HG02588 (cell line): ENCODE results near the gene GAB4.
"Not testable (repeated sequence)": the region's sequence is repeated elsewhere in the genome, so short reads cannot be mapped to it uniquely, and the experiment has no call there.

ENCODE experiments used
- ATAC-seq: cut with Tn5 transposase; IDR thresholded peaks from one replicate; pipeline ENCODE4 v1.9.1; 2021; ENCODE audit warnings: mild to moderate bottlenecking, moderate library complexity; ENCODE audit not compliant: unreplicated experiment

GAB4 gene

DNA sequence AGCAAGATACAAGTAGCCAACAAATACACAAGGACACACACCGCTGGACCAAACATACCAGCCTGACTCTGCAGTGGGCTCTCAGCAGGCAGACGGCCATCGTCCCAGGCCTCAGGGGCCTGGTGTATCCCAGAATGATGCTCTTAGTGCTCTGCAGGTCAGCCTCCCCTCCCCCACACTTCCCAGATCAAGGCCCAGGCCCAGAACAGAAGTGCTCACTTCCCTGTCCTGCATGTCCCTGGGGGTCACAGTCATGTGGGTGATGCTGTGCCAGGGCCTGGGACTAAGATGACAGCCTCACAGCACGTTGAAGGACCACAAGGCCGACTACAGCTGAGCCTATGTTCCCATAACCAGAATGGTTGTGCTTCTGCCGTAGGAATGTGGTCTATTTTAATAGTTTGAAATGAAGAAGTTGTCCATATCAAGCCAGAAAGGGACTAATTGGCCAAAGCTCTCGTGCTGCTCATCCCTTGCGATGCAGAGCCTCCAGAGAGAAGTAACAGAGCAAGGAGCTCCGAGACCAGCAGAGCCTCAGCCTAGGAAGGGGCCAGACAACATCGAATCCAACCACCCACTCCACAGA lies 48.6 kb downstream of the GAB4 start:
- no peak for ATAC-seq

DNA sequence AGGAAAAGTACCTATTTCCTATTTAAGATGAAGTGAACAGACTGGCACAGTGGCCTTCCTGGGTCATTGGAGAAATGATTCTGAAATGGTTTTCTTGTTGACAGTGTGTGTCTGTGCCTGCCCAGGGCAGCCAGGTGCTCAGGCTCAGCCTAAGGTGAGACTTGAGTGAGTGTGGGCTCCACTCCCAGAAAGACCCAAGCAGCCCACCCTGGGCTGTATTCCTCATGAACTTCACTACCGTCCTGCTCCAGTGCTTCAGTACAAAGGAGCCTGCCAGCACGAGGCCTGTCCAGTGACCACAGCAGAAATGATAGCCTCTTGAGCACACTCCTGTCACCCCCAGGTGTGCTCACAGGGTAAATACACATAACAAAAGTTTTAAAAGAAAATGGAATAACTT lies 49.5 kb downstream of the GAB4 start:
- no peak for ATAC-seq

DNA sequence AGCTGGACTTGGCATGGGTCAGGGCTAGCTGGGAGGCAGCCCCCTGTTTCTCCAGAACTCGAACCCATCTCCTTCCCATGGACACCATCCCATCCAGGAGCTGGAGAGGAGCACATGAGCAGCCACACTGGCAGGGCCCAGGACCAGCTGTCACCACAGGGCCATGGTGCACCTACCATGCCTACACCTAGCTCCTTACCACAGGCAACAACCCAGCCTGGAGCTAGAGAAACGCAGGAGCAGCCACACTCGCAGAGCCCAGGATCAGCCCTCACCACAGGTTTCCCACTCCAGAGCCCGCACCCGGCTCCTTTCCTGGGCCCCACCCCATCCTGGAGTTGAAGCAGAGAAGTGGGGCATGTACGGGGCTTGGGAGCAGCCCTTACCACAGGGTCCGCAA lies 50.2 kb downstream of the GAB4 start:
- no peak for ATAC-seq

DNA sequence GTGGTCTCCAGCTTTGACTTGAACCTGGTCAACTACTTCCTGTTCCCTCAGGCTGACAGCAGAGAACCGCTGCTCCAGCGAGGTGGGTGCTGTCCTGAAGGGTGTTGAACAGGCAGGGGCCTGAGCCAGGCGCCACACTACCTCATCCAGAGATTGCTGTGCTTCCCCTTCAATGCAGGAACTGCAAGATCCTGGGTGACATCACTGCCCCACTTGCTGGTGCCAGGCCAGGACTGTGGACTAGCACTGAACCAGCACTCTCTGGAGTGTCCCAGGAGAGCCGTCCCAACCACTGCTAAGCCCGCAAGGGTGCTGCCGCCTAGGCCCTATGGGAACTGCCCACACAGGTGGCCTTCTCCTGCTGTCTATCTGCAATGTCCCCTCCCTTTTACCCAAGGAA lies 51.7 kb downstream of the GAB4 start:
- ATAC-seq = no peak

DNA sequence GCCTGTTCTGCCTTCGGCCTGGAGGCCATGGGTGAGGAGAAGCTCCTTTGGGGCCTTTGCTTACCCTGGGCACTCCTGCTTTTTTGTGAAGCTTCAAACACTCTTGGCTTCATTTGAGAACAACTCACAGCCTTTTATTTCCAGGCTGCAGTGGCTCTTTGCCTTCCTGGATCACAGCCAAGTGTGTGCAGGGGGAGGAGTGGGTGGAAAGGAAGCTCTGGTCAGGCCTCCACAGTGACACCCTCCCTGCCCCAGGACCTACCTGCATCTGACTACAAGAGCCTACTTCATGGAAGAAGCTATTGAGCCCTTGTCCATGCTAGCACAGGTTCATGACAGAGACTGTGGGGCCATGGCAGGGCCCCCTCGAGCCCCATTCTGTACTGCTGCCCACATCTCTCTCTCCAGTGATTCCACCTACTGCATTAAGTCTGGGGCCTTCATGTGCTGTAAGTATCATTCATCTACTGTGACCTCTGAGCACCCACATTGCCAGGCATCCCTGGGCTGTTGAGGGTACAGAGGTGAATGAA lies 52.3 kb downstream of the GAB4 start:
- no peak for ATAC-seq

DNA sequence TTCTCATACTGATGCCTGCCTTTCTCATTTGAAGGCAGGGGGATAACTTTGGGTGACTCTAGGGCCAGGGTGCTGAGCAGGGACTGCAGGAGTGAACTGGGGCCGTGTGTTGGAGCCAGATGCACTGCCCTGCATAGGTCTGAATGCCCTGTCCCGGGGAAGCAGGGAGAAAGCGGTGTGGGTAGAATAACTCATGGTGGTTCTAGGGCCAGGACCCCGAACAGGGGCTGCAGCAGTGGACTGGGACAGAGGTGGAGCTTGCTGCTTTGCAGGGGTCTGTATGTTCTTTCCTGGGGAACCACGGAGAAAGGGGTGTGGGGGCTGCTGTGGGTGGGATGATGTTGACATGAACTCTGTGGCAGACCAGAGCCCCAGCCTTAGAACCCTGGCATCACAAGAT lies 52.9 kb downstream of the GAB4 start:
- ATAC-seq = no peak

DNA sequence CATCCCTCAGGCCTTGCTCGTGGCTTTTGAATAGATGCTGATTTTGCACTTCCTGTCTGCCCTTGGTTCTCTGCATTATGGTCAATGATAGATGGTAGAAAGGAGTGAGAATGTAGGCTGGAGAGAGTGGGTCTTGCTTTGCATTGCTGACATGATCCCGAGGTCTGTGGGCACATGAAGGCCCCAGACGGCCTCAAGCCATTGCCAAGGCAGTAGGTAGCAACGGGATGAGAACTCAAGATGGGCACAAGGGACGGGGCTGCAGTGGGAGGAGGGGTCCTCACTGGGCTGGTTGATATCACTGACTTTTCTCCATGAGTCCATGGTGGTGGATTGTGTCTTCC lies 54.0 kb downstream of the GAB4 start:
- no peak for ATAC-seq

DNA sequence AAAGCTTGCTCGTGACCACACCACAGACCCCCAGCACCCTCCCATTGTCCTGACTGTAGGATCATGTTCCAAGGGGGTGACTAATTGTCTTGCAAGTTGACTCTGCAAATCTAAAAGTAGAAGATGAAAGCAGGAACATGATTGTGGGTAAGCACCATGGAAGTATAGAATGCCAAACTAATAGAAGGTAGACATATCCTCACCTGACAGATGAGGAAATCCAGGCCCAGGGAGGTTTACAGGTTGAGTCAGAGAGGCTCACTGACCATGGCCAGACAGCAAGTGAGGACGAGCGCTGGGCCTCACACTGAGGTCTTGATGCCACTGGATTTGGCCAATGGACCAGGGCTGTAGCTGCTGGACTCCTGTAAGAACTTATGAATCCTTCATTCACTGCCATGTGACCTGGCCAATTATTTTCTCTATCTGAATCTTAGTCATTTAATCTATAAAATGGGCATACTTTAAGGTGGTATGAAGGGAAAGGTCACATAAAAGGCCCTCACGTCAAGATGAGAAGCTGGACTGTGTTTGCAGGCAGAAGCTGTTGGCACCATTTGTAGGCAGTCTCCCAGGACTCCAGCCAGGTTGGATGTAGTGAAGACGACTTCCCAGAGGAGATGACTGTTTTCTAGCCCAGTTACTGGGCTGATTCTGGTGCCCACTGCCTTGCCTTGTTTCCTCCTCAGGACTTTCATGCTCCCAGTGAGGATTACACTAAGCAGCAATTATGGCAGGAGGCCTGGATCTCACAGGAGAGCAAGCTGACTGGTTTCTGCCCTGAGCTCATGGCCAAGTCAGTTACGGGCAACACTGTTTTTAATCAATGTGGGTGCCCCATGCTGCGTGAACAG lies 54.6 kb downstream of the GAB4 start:
- ATAC-seq = no peak

DNA sequence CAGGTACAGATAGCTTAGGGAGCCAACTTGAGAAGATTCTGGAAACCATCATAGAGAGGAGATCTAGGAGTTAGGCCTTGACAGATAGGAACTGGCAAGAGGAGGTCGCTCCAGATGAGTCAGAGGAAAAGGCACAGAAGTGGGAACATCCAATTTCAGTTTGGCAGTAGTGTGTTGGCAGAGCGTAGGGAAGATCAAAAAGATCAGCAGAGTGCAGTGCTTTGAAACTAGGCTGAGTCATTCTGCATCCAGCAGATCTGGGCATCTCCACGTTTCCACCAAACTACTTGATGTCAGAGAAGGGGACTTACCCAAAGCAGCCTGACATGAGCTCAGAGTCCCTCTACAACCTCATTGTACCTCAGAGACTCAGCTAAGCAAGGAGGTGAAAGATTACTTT lies 58.5 kb downstream of the GAB4 start:
- ATAC-seq = peak; percentile 59

DNA sequence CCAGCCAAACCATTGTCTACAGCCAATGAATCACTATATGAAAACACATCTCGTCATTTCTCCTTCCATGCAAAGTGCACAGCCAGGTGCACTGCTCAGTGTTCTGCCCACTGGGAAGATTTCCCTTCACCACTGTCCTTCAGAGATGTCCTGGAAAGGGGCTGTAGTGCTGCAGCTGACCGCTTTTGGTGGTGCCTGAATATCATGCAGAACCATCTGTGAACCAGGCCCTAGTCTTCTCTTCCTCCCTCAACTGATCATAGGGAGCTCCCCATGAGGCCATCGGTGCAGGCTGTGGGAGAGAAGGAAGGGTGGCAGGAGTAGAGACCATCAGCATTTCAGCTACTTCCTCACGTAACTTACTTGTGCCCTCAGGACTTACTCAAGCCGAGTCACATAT lies 70.2 kb downstream of the GAB4 start:
- no peak for ATAC-seq

DNA sequence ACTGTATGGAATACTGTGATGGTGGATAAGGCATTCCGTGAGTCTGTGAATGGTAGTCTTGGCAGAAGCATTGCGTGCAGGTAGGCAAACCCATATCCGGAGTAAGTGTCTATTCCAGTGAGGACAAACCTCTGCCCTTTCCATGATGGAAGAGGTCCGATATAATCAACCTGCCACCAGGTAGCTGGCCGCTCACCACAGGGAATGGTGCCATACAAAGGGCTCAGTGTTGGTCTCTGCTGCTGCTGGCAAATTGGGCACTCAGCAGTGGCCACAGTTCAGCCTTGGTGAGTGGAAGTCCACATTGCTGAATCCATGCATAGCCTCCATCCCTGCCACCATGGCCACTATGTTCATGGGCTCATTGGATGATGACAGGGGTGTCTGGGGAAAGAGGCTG lies 70.8 kb downstream of the GAB4 start:
- ATAC-seq = not testable (repeated sequence)

DNA sequence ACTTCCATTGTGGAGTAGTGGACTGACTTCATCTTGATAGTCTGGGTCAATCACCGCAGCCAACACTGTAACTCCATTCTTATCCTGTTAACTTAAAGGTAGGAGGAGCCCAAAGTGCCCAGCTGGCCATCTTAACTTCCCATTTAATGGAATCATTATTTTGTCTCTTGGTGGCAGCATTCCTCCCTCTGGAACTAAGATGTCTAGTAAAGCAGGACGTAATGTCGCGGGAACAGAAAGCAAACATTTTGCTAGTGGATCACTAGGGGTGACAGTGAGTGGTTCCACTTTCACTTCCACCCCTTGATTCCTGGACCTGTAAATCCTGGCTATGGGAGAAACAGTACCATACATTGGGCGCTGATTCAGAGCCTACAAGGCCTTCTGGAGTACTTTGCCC lies 71.4 kb downstream of the GAB4 start:
- ATAC-seq = no peak

DNA sequence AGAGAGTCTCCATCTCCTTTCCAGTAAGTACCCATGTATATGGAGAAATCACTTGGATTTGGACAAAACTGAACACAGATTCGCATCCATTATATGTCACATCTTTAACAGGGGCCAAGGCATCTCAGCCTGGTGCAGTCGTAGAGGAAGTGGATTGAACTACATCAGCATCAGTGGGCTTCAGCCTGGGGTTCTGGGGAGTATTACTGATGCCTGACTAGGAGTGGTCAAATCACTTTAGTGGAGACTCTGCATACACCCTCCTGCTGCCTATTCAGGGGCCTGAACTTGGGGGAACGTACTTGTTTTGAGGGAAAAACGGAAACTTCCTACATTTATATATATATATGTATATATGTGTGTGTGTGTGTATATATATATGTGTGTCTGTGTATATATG lies 72.8 kb downstream of the GAB4 start:
- ATAC-seq = no peak

DNA sequence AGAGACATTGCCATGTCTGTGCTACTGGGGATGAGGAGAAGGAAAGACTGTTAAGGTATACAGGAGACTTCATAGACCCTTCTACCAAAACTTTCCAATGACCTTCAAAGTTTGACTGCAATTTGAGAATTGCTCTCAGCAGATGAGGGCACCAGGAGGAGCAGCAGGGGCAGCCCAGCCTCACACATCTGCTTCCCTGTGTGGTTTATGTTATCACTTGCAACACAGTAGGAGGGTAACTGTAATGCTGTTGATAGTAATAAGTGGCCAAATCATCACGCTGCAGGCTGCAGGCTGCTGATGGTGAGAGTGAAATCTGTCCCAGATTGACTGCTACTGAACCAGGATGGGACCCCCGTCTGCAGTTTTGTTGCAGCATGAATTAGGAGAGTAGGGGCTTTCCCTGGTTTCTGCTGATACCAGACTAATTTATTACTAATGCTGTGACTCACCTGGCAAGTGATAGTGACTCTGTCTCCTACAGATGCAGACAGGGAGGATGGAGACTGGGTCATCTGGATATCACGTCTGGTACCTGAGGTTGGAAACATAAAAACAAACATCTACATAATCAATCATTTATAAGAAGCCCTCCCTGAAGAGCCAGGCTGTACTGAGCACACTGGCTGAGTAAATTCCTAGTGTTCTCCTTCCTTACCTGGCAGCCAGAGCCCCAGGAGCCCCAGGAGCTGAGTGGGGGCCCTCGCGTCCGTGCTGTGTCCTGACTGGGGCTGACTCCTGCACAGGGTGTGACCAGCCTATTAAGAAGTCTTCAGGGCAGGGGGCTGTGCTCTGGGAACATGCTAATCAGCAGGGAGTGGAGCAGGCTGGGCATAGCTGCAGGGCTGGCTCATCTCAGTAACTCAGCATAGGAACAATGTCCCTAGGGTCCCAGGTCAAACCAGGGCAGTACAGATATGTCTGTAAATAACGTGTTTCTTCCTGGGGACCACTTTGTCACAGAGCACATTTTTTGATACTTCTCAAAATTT lies 74.4 kb downstream of the GAB4 start:
- ATAC-seq = no peak

DNA sequence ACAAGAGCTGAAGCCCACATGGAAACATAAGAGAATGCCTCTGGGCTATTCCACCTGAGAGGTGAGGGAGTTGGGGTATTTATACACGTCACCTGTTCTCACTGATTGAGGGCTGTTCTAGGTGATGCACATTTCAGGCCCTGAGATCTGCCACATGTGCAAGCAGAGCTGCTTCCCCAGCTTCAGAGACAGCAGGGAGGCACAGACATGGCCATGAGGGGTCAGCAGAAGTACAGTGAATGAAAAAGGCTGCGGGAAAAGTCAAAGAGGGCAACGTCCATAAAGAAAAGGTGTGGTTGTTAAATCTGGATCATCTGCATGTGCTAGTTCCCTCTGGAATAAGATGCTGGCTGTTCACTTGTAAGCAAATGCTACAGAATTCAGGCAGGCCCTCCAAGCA lies 75.4 kb downstream of the GAB4 start:
- ATAC-seq = no peak

DNA sequence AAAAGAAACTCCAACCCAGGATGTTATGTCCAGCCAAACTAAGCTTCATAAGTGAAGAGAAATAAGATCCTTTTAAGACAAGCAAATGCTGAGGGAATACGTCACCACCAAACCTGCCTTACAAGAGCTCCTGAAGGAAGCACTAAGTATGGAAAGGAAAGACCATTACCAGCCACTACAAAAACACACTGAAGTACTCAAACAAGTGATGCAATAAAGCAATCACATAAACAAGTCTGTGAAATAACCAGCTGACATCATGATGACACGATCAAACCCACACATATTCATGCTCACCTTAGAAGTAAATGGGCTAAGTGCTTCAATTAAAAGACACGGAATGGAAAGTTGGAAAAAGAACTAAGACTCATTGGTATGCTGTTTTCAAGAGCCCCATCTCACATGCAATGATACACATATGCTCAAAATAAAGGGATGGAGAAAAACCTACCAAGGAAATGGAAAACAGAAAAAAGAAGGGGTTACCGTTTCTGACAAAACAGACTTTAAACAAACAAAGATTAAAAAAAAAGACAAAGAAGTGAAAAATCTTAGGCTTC lies 82.5 kb downstream of the GAB4 start:
- ATAC-seq = no peak

DNA sequence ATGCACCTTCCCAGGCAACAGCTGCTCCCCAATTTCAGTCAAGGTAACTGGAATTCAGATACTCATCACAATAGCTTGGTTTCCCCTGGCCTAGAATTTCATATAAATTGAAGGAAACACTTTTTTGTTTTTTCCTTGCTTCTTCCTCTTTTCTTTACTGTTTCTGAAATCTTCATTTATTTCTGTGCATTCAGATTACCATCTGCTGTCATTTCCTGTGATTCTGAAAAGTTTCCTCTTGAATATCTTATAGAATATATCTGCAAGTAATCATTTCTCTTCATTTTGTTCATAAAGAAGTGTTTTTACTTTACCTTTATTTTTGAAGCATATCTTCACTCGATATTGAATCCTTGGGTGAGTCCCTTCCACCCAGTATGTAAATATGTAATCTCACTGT lies 85.3 kb downstream of the GAB4 start:
- ATAC-seq = no peak

DNA sequence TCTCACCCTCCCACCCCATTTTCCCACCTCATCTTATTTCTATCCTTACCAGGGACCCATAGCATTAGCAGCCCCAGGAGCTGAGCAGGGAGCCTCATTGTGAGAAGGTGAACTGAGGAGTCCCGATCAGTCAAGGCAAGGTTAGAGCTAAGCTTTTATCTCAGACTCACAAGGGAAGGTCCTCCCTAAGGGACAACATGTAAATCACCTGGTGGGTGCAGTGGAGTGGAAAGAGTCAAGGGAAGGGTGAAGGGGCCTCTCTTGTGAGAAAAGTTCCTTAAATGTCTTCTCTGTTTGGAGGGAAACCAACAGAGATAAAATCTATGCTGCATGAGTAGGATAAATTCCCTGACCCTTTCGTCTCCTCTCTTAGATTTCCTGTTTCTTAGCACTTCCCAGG lies 85.9 kb downstream of the GAB4 start:
- ATAC-seq = no peak

DNA sequence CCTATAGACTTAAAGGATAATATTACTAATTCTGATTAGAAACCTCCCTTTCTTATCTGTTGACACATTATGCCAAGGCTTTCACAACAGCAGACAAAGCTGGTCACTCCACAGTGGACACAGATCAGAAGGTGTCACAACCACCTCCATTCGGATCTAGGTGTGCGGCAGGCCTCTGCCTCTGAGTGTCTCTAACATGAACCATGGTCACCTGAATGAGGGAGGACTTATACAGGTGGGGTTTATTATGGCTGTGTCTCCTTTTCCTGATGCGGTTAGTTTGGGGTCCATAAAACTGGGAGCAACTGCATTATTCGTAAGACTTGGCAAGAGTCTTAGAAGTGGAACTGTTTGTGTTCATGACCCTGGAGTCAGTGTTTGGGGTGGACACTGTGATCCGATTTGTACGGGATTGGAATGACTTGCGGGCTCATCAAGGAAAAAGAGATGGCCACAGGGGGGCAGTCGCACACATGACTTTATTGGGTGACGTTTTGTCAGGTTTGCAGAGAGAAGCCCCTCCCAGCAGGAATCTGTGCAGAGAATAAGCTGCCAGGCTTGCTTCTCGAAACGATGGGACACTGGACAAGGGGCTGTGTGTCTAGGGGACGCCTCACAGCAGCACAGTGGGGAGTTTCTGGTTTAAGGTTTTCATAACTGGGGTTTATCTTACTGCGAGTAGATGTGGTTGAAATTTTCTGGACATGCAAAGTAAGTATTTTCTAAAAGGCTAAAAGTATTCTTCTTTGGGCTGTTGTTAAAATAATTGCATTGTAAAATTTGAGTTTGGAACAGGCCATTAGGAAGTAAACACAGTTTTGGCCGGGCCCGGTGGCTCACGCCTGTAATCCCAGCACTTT lies 90.6 kb downstream of the GAB4 start:
- ATAC-seq = peak; percentile 46

DNA sequence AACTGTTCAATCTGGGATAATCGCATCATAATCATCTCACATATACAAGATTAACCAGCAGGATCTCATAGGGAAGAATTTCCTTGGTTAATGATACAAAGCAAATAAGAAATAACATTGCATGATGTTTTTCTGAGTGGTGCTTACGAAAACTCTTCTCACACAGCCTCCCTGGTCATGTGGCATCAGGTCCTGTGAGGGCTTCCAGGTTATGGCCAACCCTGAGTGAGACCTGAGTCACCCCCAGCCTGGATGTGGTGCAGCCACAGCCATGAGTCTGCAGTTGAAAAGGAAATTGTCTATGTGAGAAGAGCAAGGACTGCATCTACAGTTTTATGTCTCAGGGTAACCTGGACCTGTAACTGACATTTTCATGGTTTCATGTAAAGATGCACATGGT lies 92.3 kb downstream of the GAB4 start:
- ATAC-seq = no peak
